COLO668 (cell line): Measurements from ENCODE around the gene CCDC186.

Source experiments
- DNase-seq: peaks from one replicate; lab custom pipeline; 2025; ENCODE audit not compliant: unreplicated experiment; lab: John Stamatoyannopoulos, UW

CCDC186 gene

DNA sequence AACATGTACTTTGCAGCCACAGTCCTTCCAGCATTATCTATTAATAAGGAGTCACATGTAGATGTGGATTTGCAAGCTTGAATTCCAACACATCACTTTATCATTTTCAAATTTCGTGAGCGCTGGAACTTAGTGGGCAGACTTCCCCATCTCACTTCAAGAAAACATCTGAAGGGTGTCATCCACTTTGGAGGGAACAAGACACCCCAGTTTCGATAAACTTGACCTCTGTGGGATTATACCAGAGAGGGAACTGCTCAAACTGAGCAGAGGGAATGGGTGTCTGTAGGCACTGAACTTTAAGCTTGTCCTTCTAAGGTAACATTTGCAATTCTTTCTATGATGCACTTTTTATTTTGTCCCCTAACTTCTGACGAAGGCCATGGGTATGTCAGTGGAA lies 102.8 kb downstream of the CCDC186 start:
- no peak for DNase-seq
